DOHH2 (cell line): ENCODE data around the gene CADPS2.

Experiments
- CTCF ChIP-seq: fragments of 200-600 bp; sonication (generic); IDR thresholded peaks from one replicate; pipeline ENCODE4 v1.5.1; 2014; ENCODE audit warnings: antibody characterized with exemption, mild to moderate bottlenecking, low read depth, low read length; ENCODE audit not compliant: poor library complexity, severe bottlenecking
- EZH2phosphoT487 ChIP-seq: fragments of 200-600 bp; sonication (generic); IDR thresholded peaks from 2 replicates; pipeline ENCODE4 v1.6.1; 2017; ENCODE audit warnings: borderline replicate concordance, mild to moderate bottlenecking, antibody characterized with exemption, low read length, moderate library complexity, mixed read lengths

- TF ChIP-seq CTCF (no peak), EZH2phosphoT487 (no peak)
These were observed 122.2 kb downstream of the CADPS2 start for GRCh38 chr7:122764020-122764419.
